Suprapubic skin (tissue), 3 donors: ENCODE results near the gene ZEB2.

Experiments
- CTCF ChIP-seq, 2 donors: fragments of 200-600 bp in 1 of 2; fragments of 450-650 bp in 1 of 2; sonication (generic) in 1 of 2; IDR thresholded peaks; one replicate each; pipeline ENCODE4 v1.5.1; 2016 to 2019; ENCODE audit warnings: antibody characterized with exemption in 2 of 2, mild to moderate bottlenecking in 1 of 2, moderate library complexity in 1 of 2
- POLR2A ChIP-seq, 2 donors: fragments of 450-650 bp; IDR thresholded peaks; one replicate each; pipeline ENCODE4 v1.6.1; 2017; ENCODE audit warnings: antibody characterized with exemption in 2 of 2, mild to moderate bottlenecking in 2 of 2, moderate library complexity in 2 of 2

- TF ChIP-seq CTCF (IDR thresholded peaks at IDR 0.05) (no peak), POLR2A (IDR thresholded peaks at IDR 0.05) (no peak)
Measured at GRCh38 chr2:144554492-144555210, 34.7 kb upstream of the ZEB2 start.
